GM21576 (cell line): ENCODE data around the gene CD14.
"Not testable (repeated sequence)": the region's sequence is repeated elsewhere in the genome, so short reads cannot be mapped to it uniquely, and the experiment has no call there.

Experiments used
- ATAC-seq: cut with Tn5 transposase; IDR thresholded peaks from one replicate; pipeline ENCODE4 v1.9.1; 2021; ENCODE audit warnings: mild to moderate bottlenecking, moderate library complexity; ENCODE audit not compliant: unreplicated experiment

CD14 gene

GRCh38 chr5:140598836-140599235 lies 34.1 kb downstream of the CD14 start:
- no peak for ATAC-seq

- no peak for ATAC-seq
These were observed 36.6 kb downstream of the CD14 start for GRCh38 chr5:140596321-140596741.

- no peak for ATAC-seq
These were observed 37.3 kb downstream of the CD14 start for GRCh38 chr5:140595538-140596300.

- no peak for ATAC-seq
These were observed 38.8 kb downstream of the CD14 start for GRCh38 chr5:140594169-140594568.

- not testable (repeated sequence) for ATAC-seq
These were observed 39.9 kb downstream of the CD14 start for GRCh38 chr5:140593070-140593469.

- no peak for ATAC-seq
These were observed 41.1 kb downstream of the CD14 start for GRCh38 chr5:140591747-140592372.

GRCh38 chr5:140590861-140591260 lies 42.1 kb downstream of the CD14 start:
- no peak for ATAC-seq

GRCh38 chr5:140588311-140589070 lies 44.5 kb downstream of the CD14 start:
- ATAC-seq = no peak

- ATAC-seq = no peak
These were observed 45.5 kb downstream of the CD14 start for GRCh38 chr5:140587495-140587894.
